Keratinocyte (primary cell): Measurements from ENCODE around the gene GRN. TPM values are rescaled to one million over a fixed set of nuclear protein-coding genes. Genes with fewer than 3 reads are reported as not detected.

Source experiments
- DNase-seq: peaks from one replicate; pipeline ENCODE4 v3.0.0-alpha.2; 2011; ENCODE audit warnings: low read depth, missing footprints, low spot score
- FAIRE-seq: peaks from 2 replicates; lab custom pipeline; 2011; peaks lifted over from hg19 to GRCh38; lab: Jason Lieb, UNC
- H2AFZ ChIP-seq: 2 replicates; pipeline ENCODE4 v1.6.0; 2012; ENCODE audit warnings: low read length, control low read depth, inconsistent platforms; ENCODE audit not compliant: control insufficient read depth
- H3K27ac ChIP-seq: 2 replicates; pipeline ENCODE4 v1.5.1; 2011; ENCODE audit warnings: low read length; ENCODE audit not compliant: control insufficient read depth, insufficient read depth
- H3K27me3 ChIP-seq: 3 replicates; pipeline ENCODE4 v1.6.0; 2011; ENCODE audit warnings: low read length; ENCODE audit not compliant: control insufficient read depth, insufficient read depth; ENCODE audit errors: extremely low read depth
- H3K36me3 ChIP-seq, 2 experiments: 2 replicates in 1 of 2; 3 replicates in 1 of 2; pipeline ENCODE4 v1.5.1; 2011; ENCODE audit warnings: low read length in 2 of 2, mild to moderate bottlenecking in 1 of 2; ENCODE audit not compliant: control insufficient read depth in 2 of 2, insufficient read depth in 2 of 2; ENCODE audit errors: extremely low read depth in 1 of 2
- H3K4me1 ChIP-seq: 3 replicates; pipeline ENCODE4 v1.5.1; 2011; ENCODE audit warnings: low read length; ENCODE audit not compliant: control insufficient read depth, insufficient read depth; ENCODE audit errors: extremely low read depth
- H3K4me2 ChIP-seq: 3 replicates; pipeline ENCODE4 v1.6.0; 2011; ENCODE audit warnings: low read depth, low read length; ENCODE audit not compliant: control insufficient read depth, insufficient read depth; ENCODE audit errors: extremely low read depth
- H3K4me3 ChIP-seq, 3 experiments: fragments of 200-600 bp in 1 of 3; sonication (generic) in 1 of 3; 2 replicates in 2 of 3; 3 replicates in 1 of 3; pipeline ENCODE4 v1.5.1; 2011 to 2016; ENCODE audit warnings: low read length in 3 of 3, mild to moderate bottlenecking in 3 of 3, control low read depth in 2 of 3, inconsistent platforms in 1 of 3, low read depth in 1 of 3, mixed read lengths in 1 of 3, mixed run types in 1 of 3, moderate library complexity in 1 of 3; ENCODE audit not compliant: control insufficient read depth in 2 of 3, insufficient read depth in 2 of 3; ENCODE audit errors: extremely low read depth in 1 of 3
- H3K79me2 ChIP-seq: 2 replicates; pipeline ENCODE4 v1.6.0; 2012; ENCODE audit warnings: low read length; ENCODE audit not compliant: control insufficient read depth, insufficient read depth
- H3K9ac ChIP-seq: 3 replicates; pipeline ENCODE4 v1.6.0; 2011; ENCODE audit warnings: low read length; ENCODE audit not compliant: control insufficient read depth, insufficient read depth; ENCODE audit errors: extremely low read depth
- H3K9me1 ChIP-seq: 3 replicates; pipeline ENCODE4 v1.6.0; 2011; ENCODE audit warnings: low read length; ENCODE audit not compliant: control insufficient read depth, insufficient read depth; ENCODE audit errors: extremely low read depth
- H3K9me3 ChIP-seq: 2 replicates; pipeline ENCODE4 v1.5.1; 2012; ENCODE audit warnings: low read depth, low read length; ENCODE audit not compliant: control insufficient read depth
- H4K20me1 ChIP-seq: 3 replicates; pipeline ENCODE4 v1.6.0; 2011; ENCODE audit warnings: low read length; ENCODE audit not compliant: control insufficient read depth, insufficient read depth; ENCODE audit errors: extremely low read depth
- CTCF ChIP-seq, 3 experiments: IDR thresholded peaks in 1 of 3; conservative IDR thresholded peaks in 1 of 3; optimal IDR thresholded peaks in 1 of 3; 2 replicates in 2 of 3; 3 replicates in 1 of 3; pipeline versions ENCODE3 to v1.5.1; 2011; ENCODE audit warnings: low read length in 3 of 3, mild to moderate bottlenecking in 3 of 3, moderate library complexity in 2 of 3, control low read depth in 1 of 3, inconsistent platforms in 1 of 3; ENCODE audit not compliant: insufficient read depth in 2 of 3; ENCODE audit errors: extremely low read depth in 1 of 3
- EZH2 ChIP-seq: IDR thresholded peaks from one replicate; pipeline ENCODE4 v1.6.1; 2012; ENCODE audit warnings: inconsistent platforms, mild to moderate bottlenecking, low read length, moderate library complexity
- dilution Hi-C: fragments of 300-500 bp; cut with MboI; formaldehyde crosslinking; loops from one replicate; pipeline ENCODE4 v1.7.0; 2020; ENCODE audit warnings: low sequenced_read_pairs; ENCODE audit not compliant: extremely low pct_ligation_motif_present
- polyA plus RNA-seq, 5 experiments: library from polyadenylated mRNA; depleted of rRNA in 3 of 5; stranded (reverse) in 3 of 5; stranded (forward) in 1 of 5; unstranded in 1 of 5; fragments of >200 nt; gene quantifications; 1 replicate in 1 of 5; 2 replicates in 3 of 5; 3 replicates in 1 of 5; pipeline versions ENCODE4 v1.2.1 to v1.2.3, GENCODE V29; 2011 to 2012; ENCODE audit warnings: missing spikeins in 2 of 5, low read depth in 1 of 5, low replicate concordance in 1 of 5

The GRN gene
- polyA plus RNA-seq, 1 donor (not counting 4 experiments of a cell fraction or from before 2014, with no cell fraction given): 179 TPM

- Histone ChIP-seq H3K9ac (no peak overlapping the region), H3K9me1 (no peaks in the 10 kb centered on the region), H2AFZ (no peak overlapping the region), H3K79me2 (no peaks in the 10 kb centered on the region), H4K20me1 (no peaks in the 10 kb centered on the region), H3K4me1 (peaks cover 9% of the 10 kb centered on the region), H3K4me2 (peak overlapping the region; percentile 88), H3K36me3 (no peaks in the 10 kb centered on the region), H3K4me3 (peak overlapping the region in 1 of 3 experiments; percentile 67), H3K9me3 (no peaks in the 10 kb centered on the region), H3K27me3 (peaks cover 31% of the 10 kb centered on the region), H3K27ac (no peak overlapping the region)
- TF ChIP-seq CTCF (optimal IDR thresholded peaks at IDR 0.05 in 1 of 3, IDR thresholded peaks at IDR 0.05 in 1 of 3, conservative IDR thresholded peaks at IDR 0.05 in 1 of 3; ENCODE audit: extremely low read depth in 1 of 3, insufficient read depth in 2 of 3, low read length in 3 of 3) (no peak), EZH2 (no peak)
- no peak for DNase-seq
- dilution Hi-C loops: no loop called here
- FAIRE-seq: no peak
Measured at GRCh38 chr17:44386182-44386525, 41.1 kb downstream of the GRN start.

- H4K20me1 ChIP-seq: no peaks in the 10 kb centered on the region
- H3K4me1 ChIP-seq: peaks cover 9% of the 10 kb centered on the region
- H3K9me3 ChIP-seq: no peaks in the 10 kb centered on the region
- no peak overlapping the region for H3K4me2 ChIP-seq
- H3K79me2 ChIP-seq: no peaks in the 10 kb centered on the region
- H2AFZ ChIP-seq: no peak overlapping the region
- no peak overlapping the region for H3K9ac ChIP-seq
- peaks cover 28% of the 10 kb centered on the region for H3K27me3 ChIP-seq
- FAIRE-seq (no peak), DNase-seq (no peak)
- H3K27ac ChIP-seq: no peak overlapping the region
- H3K9me1 ChIP-seq: no peaks in the 10 kb centered on the region
- H3K4me3 ChIP-seq: no peak overlapping the region
- dilution Hi-C loops: no loop called here
- no peak for TF ChIP-seq CTCF (optimal IDR thresholded peaks at IDR 0.05 in 1 of 3, IDR thresholded peaks at IDR 0.05 in 1 of 3, conservative IDR thresholded peaks at IDR 0.05 in 1 of 3; ENCODE audit: extremely low read depth in 1 of 3, insufficient read depth in 2 of 3, low read length in 3 of 3)
- TF ChIP-seq EZH2: no peak
- H3K36me3 ChIP-seq: no peaks in the 10 kb centered on the region
Measured at GRCh38 chr17:44387804-44388203, 42.7 kb downstream of the GRN start.
